HL-60 (cell line): ENCODE results near the gene LRP1-AS.

Source experiments
- CTCF ChIP-seq: IDR thresholded peaks from one replicate; pipeline ENCODE4 v1.5.1; 2011; ENCODE audit warnings: low read length, control low read depth, inconsistent platforms; ENCODE audit not compliant: insufficient read depth
- POLR2AphosphoS5 ChIP-seq: IDR thresholded peaks from 2 replicates; pipeline ENCODE4 v1.6.1; 2012; ENCODE audit warnings: low read depth
- REST ChIP-seq: IDR thresholded peaks from 2 replicates; pipeline ENCODE4 v1.6.1; 2012; ENCODE audit warnings: low read depth; ENCODE audit not compliant: insufficient replicate concordance

GRCh38 chr12:57099766-57100165, 47.7 kb downstream of the LRP1-AS start:
- no peak for TF ChIP-seq CTCF
- TF ChIP-seq REST: no peak
- no peak for TF ChIP-seq POLR2AphosphoS5
